DMS79 treated with DMSO at 0.1 percent for 48 hours (cell line): Measurements from ENCODE around the gene RRAD.

Experiments used
- DNase-seq: peaks from one replicate; lab custom pipeline; 2025; lab: John Stamatoyannopoulos, UW

The RRAD gene

GRCh38 chr16:66881014-66881417, 44.3 kb downstream of the RRAD start:
- DNase-seq, result no peak

- peak; percentile 66 for DNase-seq
Observed at GRCh38 chr16:66880288-66881013, 44.9 kb downstream of the RRAD start, which contains the start of gene PDP2. Gene PDP2 (plus strand): TSS chr16:66880515. CDS start chr16:66884285, 3,770 bp downstream.

DNA sequence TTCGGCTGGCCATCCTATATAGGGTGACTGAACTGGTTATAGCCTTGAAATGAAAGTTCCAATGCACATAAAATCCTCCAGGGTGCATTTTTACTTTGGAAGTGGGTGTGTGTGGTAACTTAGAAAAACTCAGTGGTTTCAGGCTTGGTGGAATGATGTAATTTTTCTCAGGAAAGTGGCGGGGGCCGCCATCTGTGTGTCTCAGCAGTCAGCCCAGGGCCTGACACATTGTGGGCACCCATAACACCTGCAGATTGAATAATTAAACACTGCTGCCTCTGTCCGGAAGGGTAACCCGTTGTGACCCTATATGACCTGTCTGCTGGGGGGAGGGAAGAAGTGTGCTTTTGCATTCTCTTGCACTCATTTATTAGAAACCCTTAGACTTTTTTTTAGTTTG, 47.3 kb downstream of the RRAD start:
- no peak for DNase-seq

DNA sequence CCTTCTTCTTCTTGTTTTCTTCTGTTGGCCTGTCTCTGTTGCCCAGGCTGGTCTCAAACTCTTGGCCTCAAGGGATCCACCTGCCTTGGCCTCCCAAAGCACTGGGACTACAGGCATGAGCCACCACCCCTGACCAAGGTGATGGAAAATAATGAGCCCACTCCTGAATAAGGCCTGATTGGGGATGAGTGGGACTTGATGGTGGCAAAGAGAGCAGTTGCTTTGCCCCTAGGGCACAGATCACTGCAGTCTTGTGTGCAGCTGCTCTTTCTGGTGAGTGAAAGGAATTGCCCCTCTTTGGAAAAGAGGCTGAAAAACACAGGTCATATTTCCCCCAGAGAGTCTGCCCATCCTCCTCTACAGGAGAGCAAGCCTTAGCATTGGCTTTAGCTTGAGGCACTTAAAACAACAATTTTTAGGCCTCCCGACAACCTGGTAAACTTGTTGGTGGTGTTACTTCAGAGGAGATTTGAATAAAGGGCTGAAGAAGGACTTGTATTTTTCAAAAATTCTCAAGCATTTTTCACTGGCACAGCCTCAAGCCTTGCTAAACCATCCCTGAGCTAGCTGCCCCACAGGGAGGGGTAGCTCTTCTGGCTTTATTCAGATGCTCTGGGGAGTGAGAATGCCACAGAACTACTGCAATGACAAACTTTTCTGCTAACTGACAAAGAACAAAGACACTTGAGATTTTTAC, 51.1 kb downstream of the RRAD start:
- peak; percentile 13 for DNase-seq

GRCh38 chr16:66873685-66874055, 51.7 kb downstream of the RRAD start:
- no peak for DNase-seq

DNA sequence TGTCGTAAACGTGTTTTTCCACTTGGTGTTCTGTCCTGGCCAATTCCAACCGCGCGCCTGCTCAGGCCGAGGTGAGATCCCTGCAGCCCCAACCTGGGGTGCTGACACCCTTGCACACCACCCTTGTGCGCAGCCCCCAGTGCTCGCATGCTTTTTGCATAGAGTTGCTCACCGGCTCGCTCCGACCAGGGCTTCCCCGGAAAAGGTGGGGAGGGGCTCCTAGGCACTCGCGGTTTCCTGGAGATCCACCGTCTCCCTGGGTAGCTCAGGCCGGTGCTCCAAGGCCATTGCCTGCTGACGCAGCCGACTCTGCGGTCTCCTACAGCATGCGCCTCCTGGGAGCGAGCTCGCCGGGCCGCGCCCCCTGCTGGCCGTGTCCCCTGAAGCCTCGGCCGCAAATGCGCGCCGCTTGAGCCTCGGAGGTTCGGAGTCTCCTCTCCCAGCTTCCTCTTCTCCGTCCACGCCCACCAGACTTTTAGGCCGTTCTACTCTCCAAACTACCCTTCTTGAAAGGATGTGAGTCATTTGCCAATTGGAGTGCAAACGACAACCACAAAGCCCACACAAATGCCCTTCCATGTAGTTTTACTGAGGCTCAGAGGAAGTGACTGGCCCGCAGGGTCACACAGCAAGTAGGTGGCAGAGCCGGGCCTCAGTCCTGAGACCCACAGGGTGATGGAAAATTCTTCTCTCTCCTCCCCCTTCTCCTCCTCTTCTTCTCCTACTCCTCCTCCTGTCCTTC, 52.2 kb downstream of the RRAD start:
- peak; percentile 47 for DNase-seq

GRCh38 chr16:66872559-66872942, 52.8 kb downstream of the RRAD start:
- no peak for DNase-seq

DNA sequence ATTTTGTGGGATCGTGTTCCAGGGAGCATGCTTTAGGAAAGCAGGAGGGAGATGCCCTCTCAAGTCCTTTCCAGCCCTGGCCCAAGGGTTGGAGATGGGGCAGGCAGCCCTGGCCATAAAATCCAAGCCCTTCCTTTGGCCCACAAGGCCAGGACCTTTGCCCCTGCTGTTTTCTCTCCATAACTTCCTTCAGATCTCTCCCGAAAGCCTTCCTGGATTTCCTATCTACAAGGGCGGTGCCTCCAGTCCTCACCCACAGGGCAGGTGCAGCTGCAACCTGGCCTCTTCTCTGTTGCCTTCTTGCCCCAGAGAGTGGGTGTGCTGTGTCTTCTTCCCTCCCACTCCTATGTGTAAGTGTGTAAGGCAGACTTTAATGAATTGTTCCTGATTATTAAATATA, 53.5 kb downstream of the RRAD start:
- DNase-seq, result no peak
